ENCODE results near the gene TLK2. TPM values are rescaled to one million over a fixed set of nuclear protein-coding genes. Genes with fewer than 3 reads are reported as not detected.
"Not testable (repeated sequence)": the region's sequence is repeated elsewhere in the genome, so short reads cannot be mapped to it uniquely, and the experiment has no call there.

The TLK2 gene
- 10 to 100 TPM; 33.4 to 38.3 TPM for total RNA-seq

DNA sequence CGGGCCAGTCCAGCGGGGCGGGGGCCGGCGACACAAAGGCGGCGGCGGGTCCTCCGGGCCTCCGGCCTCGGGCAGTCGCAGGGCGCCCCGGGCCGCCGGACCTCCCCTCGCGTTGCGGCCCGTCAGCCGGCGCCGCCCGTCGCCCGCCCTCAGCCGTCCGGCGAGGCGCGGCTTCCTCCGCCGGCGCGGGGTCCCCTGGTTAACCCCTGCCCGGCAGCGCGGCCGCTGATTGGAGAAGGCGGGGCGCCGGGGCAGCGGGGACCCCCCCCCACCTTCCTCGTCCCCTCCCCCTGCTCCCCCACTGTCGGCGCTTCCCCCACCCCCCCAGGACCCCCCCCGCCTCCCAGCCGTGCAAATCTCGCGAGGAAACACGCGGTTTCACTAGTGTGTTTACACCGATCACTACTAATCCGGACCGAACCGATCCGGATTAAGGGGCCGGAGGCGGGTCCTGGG lies at the start of gene TLK2:
Gene TLK2 (plus strand): TSS at position 402 of the 456 bp plus-strand sequence. CDS start 2,301 bp downstream, outside the sequence.
- peak within 1 kb of the TSS; percentile 92 for H3K27ac Mint-ChIP-seq
- peaks cover 24% of the 10 kb centered on the region for H3K36me3 Mint-ChIP-seq (ENCODE audit: low read depth)
- POLR2A ChIA-PET, result no interaction called here
- H3K4me3 Mint-ChIP-seq, result peak within 1 kb of the TSS; percentile 94
- ATAC-seq (peak; percentile 75), DNase-seq (peak; percentile 81)
- peaks cover 33% of the 10 kb centered on the region for H3K4me1 Mint-ChIP-seq (ENCODE audit: low read depth)
- no peaks in the 10 kb centered on the region for H3K9me3 Mint-ChIP-seq (ENCODE audit: insufficient read depth)
- H3K27me3 Mint-ChIP-seq (ENCODE audit: low read depth), result no peaks in the 10 kb centered on the region
- CTCF ChIA-PET, result no interaction called here

DNA sequence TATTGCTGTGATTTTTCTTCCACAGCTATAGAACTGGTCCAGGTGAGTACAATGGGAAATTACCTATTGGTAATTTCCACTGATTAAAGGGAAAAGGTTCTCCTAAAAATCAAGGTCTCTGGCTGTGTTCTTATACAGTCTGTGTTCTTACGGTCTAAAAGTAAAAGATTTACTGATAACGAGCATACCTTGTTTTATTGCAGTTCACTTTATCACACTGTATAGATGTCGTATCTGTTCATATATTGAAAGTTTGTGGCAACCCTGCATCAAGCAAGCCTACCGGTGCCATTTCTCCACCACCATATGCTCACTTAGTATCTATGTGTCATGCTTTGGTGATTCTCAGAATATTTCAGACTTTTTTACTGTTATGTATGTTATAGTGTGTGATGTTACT lies 43.4 kb upstream of the TLK2 start:
- H3K4me3 Mint-ChIP-seq; ATAC-seq; CTCF ChIA-PET; POLR2A ChIA-PET; DNase-seq; H3K4me1 Mint-ChIP-seq (ENCODE audit: low read depth); H3K9me3 Mint-ChIP-seq (ENCODE audit: insufficient read depth); H3K27me3 Mint-ChIP-seq (ENCODE audit: low read depth); H3K27ac Mint-ChIP-seq: not testable (repeated sequence)
- peaks cover 17% of the 10 kb centered on the region for H3K36me3 Mint-ChIP-seq (ENCODE audit: low read depth)

DNA sequence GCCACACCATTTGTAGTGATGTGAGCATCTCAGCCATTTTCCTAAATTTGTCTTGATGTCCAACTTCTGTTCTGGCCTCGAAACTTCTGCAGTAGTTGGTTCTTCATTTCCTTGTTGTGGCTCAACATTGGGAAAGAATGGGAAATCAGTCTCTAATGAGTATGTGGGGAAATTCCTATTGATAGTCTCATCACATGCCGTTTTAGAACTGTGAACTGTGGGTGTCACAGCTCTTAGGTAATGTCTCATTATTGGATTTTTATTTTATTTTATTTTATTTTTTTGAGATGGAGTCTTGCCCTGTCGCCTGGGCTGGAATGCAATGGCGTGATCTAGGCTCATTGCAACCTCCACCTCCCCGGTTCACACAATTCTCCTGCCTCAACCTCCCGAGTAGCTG lies 37.4 kb upstream of the TLK2 start:
- H3K4me3 Mint-ChIP-seq; ATAC-seq; POLR2A ChIA-PET; H3K27me3 Mint-ChIP-seq (ENCODE audit: low read depth); DNase-seq; CTCF ChIA-PET; H3K9me3 Mint-ChIP-seq (ENCODE audit: insufficient read depth); H3K27ac Mint-ChIP-seq; H3K4me1 Mint-ChIP-seq (ENCODE audit: low read depth): not testable (repeated sequence)
- peaks cover 31% of the 10 kb centered on the region for H3K36me3 Mint-ChIP-seq (ENCODE audit: low read depth)

DNA sequence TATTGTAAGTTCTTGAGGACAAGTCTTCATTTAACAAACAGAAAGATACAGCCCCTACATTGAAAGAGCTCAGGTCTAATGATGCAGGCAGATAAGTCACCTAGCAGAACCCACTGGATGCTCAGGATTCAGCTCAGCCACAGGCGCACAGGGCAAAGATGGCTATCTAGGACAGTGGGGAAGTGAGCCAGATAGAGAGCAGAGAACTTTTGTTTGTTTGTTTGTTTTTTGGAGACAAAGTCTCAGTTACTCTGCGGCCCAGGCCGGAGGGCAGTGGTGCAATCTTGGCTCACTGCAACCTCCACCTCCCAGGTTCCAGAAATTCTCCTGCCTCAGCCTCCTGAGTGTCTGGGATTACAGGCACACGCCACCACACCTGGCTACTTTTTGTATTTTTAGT lies 34.6 kb upstream of the TLK2 start:
- H3K4me3 Mint-ChIP-seq, result no peak overlapping the region

DNA sequence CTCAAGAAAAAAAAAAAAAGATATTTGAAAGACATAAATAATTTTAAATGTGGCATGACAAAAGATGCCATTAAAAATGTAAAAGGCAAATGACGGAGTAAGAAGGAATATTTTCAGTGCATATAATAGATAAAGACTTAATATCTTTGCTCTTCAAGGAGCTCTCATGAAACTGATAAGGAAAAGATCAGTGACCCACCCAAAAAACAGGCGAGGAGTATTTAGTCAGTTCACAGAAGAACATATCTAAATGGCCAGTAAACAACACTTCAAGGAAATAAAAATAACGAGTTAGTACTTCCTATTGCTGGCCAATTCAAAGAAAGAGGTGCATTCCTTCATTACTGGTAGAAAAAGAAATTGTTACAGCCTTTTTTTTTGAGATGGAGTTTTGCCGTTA lies 32.8 kb upstream of the TLK2 start:
- DNase-seq; H3K4me3 Mint-ChIP-seq; H3K27ac Mint-ChIP-seq; CTCF ChIA-PET; ATAC-seq; H3K27me3 Mint-ChIP-seq (ENCODE audit: low read depth); POLR2A ChIA-PET; H3K4me1 Mint-ChIP-seq (ENCODE audit: low read depth); H3K9me3 Mint-ChIP-seq (ENCODE audit: insufficient read depth): not testable (repeated sequence)
- H3K36me3 Mint-ChIP-seq (ENCODE audit: low read depth), result peaks cover 36% of the 10 kb centered on the region

More for the DNA sequence above, 34.6 kb upstream of the TLK2 start:
- peaks cover 37% of the 10 kb centered on the region for H3K36me3 Mint-ChIP-seq (ENCODE audit: low read depth)
- H3K27ac Mint-ChIP-seq, result no peak overlapping the region
- H3K27me3 Mint-ChIP-seq (ENCODE audit: low read depth), result no peaks in the 10 kb centered on the region
- H3K9me3 Mint-ChIP-seq (ENCODE audit: insufficient read depth), result no peaks in the 10 kb centered on the region
- CTCF ChIA-PET, result interaction anchor here (1.1 kb wide), 1 partner anchor 22 kb away, joined by 3 read pairs; no protein-coding TSS in a partner anchor
- DNase-seq (no peak), ATAC-seq (no peak)
- POLR2A ChIA-PET, result no interaction called here
- no peaks in the 10 kb centered on the region for H3K4me1 Mint-ChIP-seq (ENCODE audit: low read depth)

DNA sequence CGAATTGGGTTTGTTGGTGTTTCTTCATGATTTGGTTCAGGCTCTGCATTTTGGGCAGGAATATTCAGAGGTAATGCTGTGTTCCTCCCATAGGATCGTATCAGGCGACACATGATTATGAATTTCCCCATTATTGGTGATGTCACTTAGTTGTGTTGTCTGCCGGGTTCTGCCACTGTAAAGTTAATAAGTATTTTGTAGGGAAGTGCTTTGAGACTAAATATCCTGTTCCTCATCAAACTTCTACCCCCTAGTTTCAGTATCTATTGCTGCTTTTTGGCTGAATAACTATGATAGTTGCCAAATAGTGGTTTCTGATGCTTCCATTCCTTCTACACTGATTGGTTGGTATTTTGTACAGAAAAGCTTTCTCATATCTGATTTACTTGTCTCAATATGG lies 26.4 kb upstream of the TLK2 start:
- H3K27ac Mint-ChIP-seq; POLR2A ChIA-PET; H3K27me3 Mint-ChIP-seq (ENCODE audit: low read depth); H3K4me1 Mint-ChIP-seq (ENCODE audit: low read depth); ATAC-seq; CTCF ChIA-PET; H3K4me3 Mint-ChIP-seq; DNase-seq; H3K9me3 Mint-ChIP-seq (ENCODE audit: insufficient read depth): not testable (repeated sequence)
- peaks cover 19% of the 10 kb centered on the region for H3K36me3 Mint-ChIP-seq (ENCODE audit: low read depth)

DNA sequence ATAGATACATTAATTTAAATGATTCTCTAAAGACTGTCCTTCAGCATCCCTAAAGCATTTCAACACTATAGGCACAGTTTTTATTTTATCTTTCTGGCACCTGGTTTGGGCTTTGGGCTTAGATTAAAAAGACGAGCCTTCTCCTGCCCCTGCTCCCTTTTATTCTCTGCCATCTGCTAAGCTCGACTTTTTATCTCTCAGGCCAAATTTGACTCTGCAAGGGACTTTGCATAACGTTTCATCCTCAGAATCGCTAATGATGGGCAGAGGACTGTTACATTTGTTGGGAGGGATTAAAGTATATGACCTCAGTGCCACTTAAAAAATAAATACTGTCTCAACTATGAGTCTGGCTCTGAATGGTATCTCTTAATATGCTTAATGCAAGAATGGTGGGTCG lies 25.6 kb upstream of the TLK2 start:
- H3K27ac Mint-ChIP-seq; DNase-seq; H3K4me1 Mint-ChIP-seq (ENCODE audit: low read depth); H3K27me3 Mint-ChIP-seq (ENCODE audit: low read depth); ATAC-seq; H3K9me3 Mint-ChIP-seq (ENCODE audit: insufficient read depth); CTCF ChIA-PET; POLR2A ChIA-PET; H3K4me3 Mint-ChIP-seq: not testable (repeated sequence)
- peaks cover 12% of the 10 kb centered on the region for H3K36me3 Mint-ChIP-seq (ENCODE audit: low read depth)

DNA sequence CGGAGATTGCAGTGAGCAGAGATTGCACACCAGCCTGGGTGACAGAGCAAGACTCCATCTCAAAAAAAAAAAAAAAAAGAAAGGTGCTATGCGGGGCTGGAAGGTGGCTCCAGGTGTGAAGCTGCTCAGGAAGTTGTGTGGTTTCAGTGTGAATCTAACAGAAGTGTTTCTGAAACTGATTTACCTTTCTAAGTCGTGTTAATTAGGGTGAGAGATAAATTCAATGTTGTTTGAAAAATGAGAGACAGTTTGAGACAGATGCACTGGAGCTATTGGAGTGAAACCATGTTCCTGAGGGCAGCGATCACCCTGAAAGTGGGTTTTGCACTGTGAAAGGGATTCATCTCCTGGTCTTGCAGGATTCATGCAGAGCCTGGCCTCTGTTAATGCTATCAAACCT lies 25.0 kb upstream of the TLK2 start:
- DNase-seq; H3K4me1 Mint-ChIP-seq (ENCODE audit: low read depth); H3K9me3 Mint-ChIP-seq (ENCODE audit: insufficient read depth); H3K27me3 Mint-ChIP-seq (ENCODE audit: low read depth); H3K4me3 Mint-ChIP-seq; POLR2A ChIA-PET; ATAC-seq; CTCF ChIA-PET: not testable (repeated sequence)
- Mint-ChIP-seq H3K36me3 (ENCODE audit: low read depth) (peaks cover 11% of the 10 kb centered on the region), H3K27ac (peak overlapping the region; percentile 23)

DNA sequence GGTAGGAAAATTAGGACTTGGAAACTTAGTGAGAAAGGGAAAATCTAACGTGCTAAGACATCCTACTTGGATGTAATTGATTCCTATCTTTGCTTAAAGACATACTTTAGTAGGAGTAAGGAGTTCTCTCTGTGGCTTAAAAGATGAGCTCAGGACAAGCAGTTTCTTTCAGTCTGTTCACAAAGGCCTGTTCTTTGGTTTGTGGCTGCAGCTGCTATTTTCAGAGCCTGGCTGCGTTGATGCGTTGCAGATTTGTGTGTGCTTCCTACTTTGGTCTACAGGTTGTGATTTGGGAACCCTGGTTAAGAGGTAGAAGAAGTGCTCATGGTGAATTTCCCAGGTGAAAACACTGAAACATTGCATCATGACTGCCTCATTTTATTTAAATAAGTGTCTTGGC lies 24.5 kb upstream of the TLK2 start:
- H3K4me3 Mint-ChIP-seq; ATAC-seq; DNase-seq; CTCF ChIA-PET; H3K36me3 Mint-ChIP-seq (ENCODE audit: low read depth); H3K9me3 Mint-ChIP-seq (ENCODE audit: insufficient read depth); H3K27me3 Mint-ChIP-seq (ENCODE audit: low read depth); H3K4me1 Mint-ChIP-seq (ENCODE audit: low read depth); POLR2A ChIA-PET: not testable (repeated sequence)
- H3K27ac Mint-ChIP-seq, result peak overlapping the region; percentile 23

DNA sequence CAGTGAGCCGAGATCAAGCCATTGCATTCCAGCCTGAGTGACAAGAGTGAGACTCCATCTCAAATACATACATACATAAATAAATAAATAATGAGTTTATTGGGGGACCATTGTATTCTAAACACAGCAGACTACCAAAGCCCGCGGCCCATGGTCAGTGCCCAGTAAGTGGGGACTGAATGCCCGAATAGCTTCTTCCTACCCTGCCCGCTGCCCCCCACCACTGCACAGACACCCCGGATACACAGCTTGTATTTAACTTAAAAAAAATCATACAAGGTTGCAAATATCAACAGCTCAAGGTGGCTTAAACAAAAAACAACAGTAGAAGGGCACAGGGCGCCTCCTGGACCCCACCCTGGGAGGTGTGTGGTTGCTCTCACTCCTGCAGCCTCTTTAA lies 22.6 kb upstream of the TLK2 start:
- DNase-seq, result no peak
- Mint-ChIP-seq H3K27ac (no peak overlapping the region), H3K4me1 (ENCODE audit: low read depth) (peaks cover 9% of the 10 kb centered on the region), H3K4me3 (no peak overlapping the region), H3K36me3 (ENCODE audit: low read depth) (peaks cover 6% of the 10 kb centered on the region), H3K9me3 (ENCODE audit: insufficient read depth) (no peaks in the 10 kb centered on the region), H3K27me3 (ENCODE audit: low read depth) (no peaks in the 10 kb centered on the region)
- ChIA-PET CTCF (no interaction called here), POLR2A (no interaction called here)
- no peak for ATAC-seq

DNA sequence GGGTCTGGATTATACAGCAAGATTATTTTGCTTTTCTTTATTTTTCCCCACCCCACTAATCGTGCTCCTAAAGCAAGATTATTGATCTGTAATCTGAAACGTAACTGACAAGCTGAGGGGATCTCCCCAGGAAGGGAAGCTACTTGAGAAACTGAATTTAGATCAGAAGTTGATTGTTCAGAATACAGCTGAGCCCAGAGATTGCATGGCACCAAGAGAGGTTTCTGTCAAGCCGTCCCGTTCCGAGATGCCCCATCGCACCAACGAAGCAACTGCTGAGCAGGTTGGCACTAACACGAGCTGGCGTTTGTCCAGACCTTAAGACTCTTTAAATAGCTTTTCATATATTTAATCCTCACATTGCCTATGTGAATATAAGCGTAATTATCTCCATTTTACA lies 20.1 kb upstream of the TLK2 start:
- H3K36me3 Mint-ChIP-seq (ENCODE audit: low read depth); H3K4me1 Mint-ChIP-seq (ENCODE audit: low read depth); CTCF ChIA-PET; H3K9me3 Mint-ChIP-seq (ENCODE audit: insufficient read depth); POLR2A ChIA-PET; ATAC-seq; H3K27me3 Mint-ChIP-seq (ENCODE audit: low read depth); H3K4me3 Mint-ChIP-seq; H3K27ac Mint-ChIP-seq; DNase-seq: not testable (repeated sequence)

DNA sequence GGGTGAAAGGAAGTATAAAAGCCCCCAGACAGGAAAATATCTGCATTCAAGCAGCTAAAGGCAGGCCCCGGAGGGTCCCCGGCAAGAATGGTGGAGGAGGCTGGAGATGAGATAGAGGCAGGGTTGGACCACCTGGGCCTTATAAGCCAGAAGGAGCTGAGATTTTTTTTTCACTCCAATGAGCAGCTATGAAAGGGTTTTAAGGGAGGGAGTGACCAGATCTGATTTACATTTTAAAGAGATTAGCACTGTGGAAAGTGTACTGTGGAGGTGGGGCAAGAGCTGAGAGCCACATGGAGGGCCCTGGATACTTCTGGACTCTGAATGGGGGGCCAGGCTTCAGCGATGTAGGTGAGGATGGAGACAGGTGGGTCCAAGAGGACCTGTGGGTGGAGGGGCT lies 14.2 kb upstream of the TLK2 start:
- H3K27me3 Mint-ChIP-seq (ENCODE audit: low read depth); H3K4me3 Mint-ChIP-seq; H3K36me3 Mint-ChIP-seq (ENCODE audit: low read depth); H3K4me1 Mint-ChIP-seq (ENCODE audit: low read depth); ATAC-seq; H3K27ac Mint-ChIP-seq; DNase-seq; CTCF ChIA-PET; POLR2A ChIA-PET; H3K9me3 Mint-ChIP-seq (ENCODE audit: insufficient read depth): not testable (repeated sequence)

DNA sequence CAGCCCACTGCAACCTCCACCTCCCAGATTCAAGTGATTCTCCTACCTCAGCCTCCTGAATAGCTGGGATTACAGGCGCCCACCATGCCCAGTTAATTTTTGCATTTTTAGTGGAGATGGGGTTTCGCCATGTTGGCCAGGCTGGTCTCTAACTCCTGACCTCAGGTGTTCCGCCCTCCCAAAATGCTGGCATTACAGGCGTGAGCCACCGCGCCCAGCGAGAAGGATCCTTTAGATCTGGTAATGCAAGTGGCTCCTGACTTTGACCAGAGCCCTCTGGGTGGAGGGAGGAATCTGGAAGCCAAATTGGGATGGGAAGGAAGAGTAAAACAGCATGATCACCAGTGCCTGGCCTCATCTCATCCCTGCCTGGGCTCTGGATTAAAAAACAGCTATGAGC lies 13.4 kb upstream of the TLK2 start:
- not testable (repeated sequence) for H3K27ac Mint-ChIP-seq; H3K36me3 Mint-ChIP-seq (ENCODE audit: low read depth); H3K9me3 Mint-ChIP-seq (ENCODE audit: insufficient read depth)

More for the DNA sequence above, 13.4 kb upstream of the TLK2 start:
- ATAC-seq; CTCF ChIA-PET; DNase-seq; H3K4me3 Mint-ChIP-seq; POLR2A ChIA-PET; H3K4me1 Mint-ChIP-seq (ENCODE audit: low read depth); H3K27me3 Mint-ChIP-seq (ENCODE audit: low read depth): not testable (repeated sequence)
